CD4-positive, alpha-beta T cell treated with Interleukin-17A for 4 hours (primary cell): Measurements from ENCODE around the gene CPNE5.
A peak's percentile ranks its signal among the peaks of the same experiment; 100 is the strongest.

Experiments
- DNase-seq: peaks from one replicate; pipeline ENCODE4 v3.0.0-alpha.2; 2020; ENCODE audit warnings: mixed read lengths

The CPNE5 gene

GRCh38 chr6:36758516-36759147 is 80.6 kb downstream of the CPNE5 start:
- DNase-seq: no peak

- DNase-seq: no peak
These were observed 81.2 kb downstream of the CPNE5 start for GRCh38 chr6:36757943-36758508.

- peak; percentile 62 for DNase-seq
These were observed 82.0 kb downstream of the CPNE5 start for GRCh38 chr6:36757206-36757605.

- no peak for DNase-seq
These were observed 82.5 kb downstream of the CPNE5 start for GRCh38 chr6:36756786-36757185.

GRCh38 chr6:36755435-36756348 is 83.6 kb downstream of the CPNE5 start:
- peak; percentile 75 for DNase-seq

GRCh38 chr6:36754582-36755434 is 84.4 kb downstream of the CPNE5 start:
- DNase-seq: no peak

- no peak for DNase-seq
These were observed 85.4 kb downstream of the CPNE5 start for GRCh38 chr6:36753671-36754405.

GRCh38 chr6:36752886-36753506 is 86.2 kb downstream of the CPNE5 start:
- DNase-seq: peak; percentile 22

- DNase-seq: peak; percentile 60
These were observed 86.9 kb downstream of the CPNE5 start for GRCh38 chr6:36752187-36752885.

- DNase-seq: no peak
These were observed 87.4 kb downstream of the CPNE5 start for GRCh38 chr6:36751833-36752186.

- DNase-seq: no peak
These were observed 88.2 kb downstream of the CPNE5 start for GRCh38 chr6:36751091-36751490.

GRCh38 chr6:36749829-36750489 is 89.3 kb downstream of the CPNE5 start:
- DNase-seq: no peak

GRCh38 chr6:36746251-36746650 is 93.0 kb downstream of the CPNE5 start:
- no peak for DNase-seq

- no peak for DNase-seq
These were observed 93.4 kb downstream of the CPNE5 start for GRCh38 chr6:36745836-36746235.

- no peak for DNase-seq
These were observed 94.0 kb downstream of the CPNE5 start for GRCh38 chr6:36745283-36745682.

GRCh38 chr6:36744304-36744673 is 95.0 kb downstream of the CPNE5 start:
- DNase-seq: no peak

GRCh38 chr6:36743538-36744303 is 95.5 kb downstream of the CPNE5 start:
- DNase-seq: no peak

GRCh38 chr6:36743032-36743431 is 96.2 kb downstream of the CPNE5 start:
- no peak for DNase-seq

GRCh38 chr6:36742146-36742545 is 97.1 kb downstream of the CPNE5 start:
- no peak for DNase-seq

GRCh38 chr6:36740818-36741179 is 98.4 kb downstream of the CPNE5 start:
- DNase-seq: no peak
